ENCODE measurements around the gene IFI6.
"Not testable (repeated sequence)": the region's sequence is repeated elsewhere in the genome, so short reads cannot be mapped to it uniquely, and the experiment has no call there.

GRCh38 chr1:27696835-27697234, 24.8 kb upstream of the IFI6 start:
- not testable (repeated sequence) for TF ChIP-seq CTCF (IDR thresholded peaks at IDR 0.05; ENCODE audit: low read length); EZH2 (IDR thresholded peaks at IDR 0.05; ENCODE audit: borderline replicate concordance, low read length)
